Measurements from ENCODE around the gene CHN2. TPM values are rescaled to one million over a fixed set of nuclear protein-coding genes. Genes with fewer than 3 reads are reported as not detected.
A peak's percentile ranks its signal among the peaks of the same experiment; 100 is the strongest.

CHN2 gene
- total and polyA plus RNA-seq, 8 donors: 2.8 to 8.9 (median 4.3) TPM

- DNase-seq (no peak), ATAC-seq (no peak)
- Histone ChIP-seq H3K36me3 (no peaks in the 10 kb centered on the region), H3K27ac (peak overlapping the region in 1 of 2 donors; percentile 24), H3K4me1 (peaks cover 7 to 13% of the 10 kb centered on the region in 2 donors), H3K4me3 (peak overlapping the region in 1 of 2 donors; percentile 2), H3K9me3 (no peaks in the 10 kb centered on the region), H3K27me3 (peaks cover 6% of the 10 kb centered on the region in 2 donors)
- intact Hi-C loops (cut with DNase I): no loop called here
- TF ChIP-seq CTCF (IDR thresholded peaks at IDR 0.05): no peak
These were observed 286.5 kb downstream of the CHN2 start for GRCh38 chr7:29480934-29481651.

- ATAC-seq: peak; percentile 18
- Histone ChIP-seq H3K27ac (no peak overlapping the region), H3K27me3 (peaks cover 6 to 7% of the 10 kb centered on the region in 2 donors), H3K36me3 (no peaks in the 10 kb centered on the region), H3K4me3 (no peak overlapping the region), H3K9me3 (no peaks in the 10 kb centered on the region), H3K4me1 (peaks cover 7 to 13% of the 10 kb centered on the region in 2 donors)
- no peak for DNase-seq
- TF ChIP-seq CTCF (IDR thresholded peaks at IDR 0.05): no peak
- intact Hi-C loops (cut with DNase I): no loop called here
These were observed 287.5 kb downstream of the CHN2 start for GRCh38 chr7:29482056-29482455.

- DNase-seq: no peak
- Histone ChIP-seq H3K9me3 (no peaks in the 10 kb centered on the region), H3K4me1 (peaks cover 7 to 13% of the 10 kb centered on the region in 2 donors), H3K27me3 (peaks cover 6 to 7% of the 10 kb centered on the region in 2 donors), H3K4me3 (no peak overlapping the region), H3K36me3 (no peaks in the 10 kb centered on the region), H3K27ac (no peak overlapping the region)
- intact Hi-C loops (cut with DNase I): no loop called here
- no peak for ATAC-seq
- no peak for TF ChIP-seq CTCF (IDR thresholded peaks at IDR 0.05)
These were observed 288.9 kb downstream of the CHN2 start for GRCh38 chr7:29483219-29484104.

- DNase-seq: no peak
- TF ChIP-seq CTCF (IDR thresholded peaks at IDR 0.05): no peak
- Histone ChIP-seq H3K36me3 (no peaks in the 10 kb centered on the region), H3K27ac (no peak overlapping the region), H3K4me1 (peaks cover 7 to 13% of the 10 kb centered on the region in 2 donors), H3K9me3 (no peaks in the 10 kb centered on the region), H3K4me3 (no peak overlapping the region), H3K27me3 (peaks cover 6 to 7% of the 10 kb centered on the region in 2 donors)
- ATAC-seq: no peak
- intact Hi-C loops (cut with DNase I): no loop called here
These were observed 289.7 kb downstream of the CHN2 start for GRCh38 chr7:29484280-29484679.
